CMK (cell line): ENCODE measurements around the gene CD248.

Experiments
- DNase-seq: peaks from one replicate; pipeline ENCODE4 v3.0.0-alpha.2; 2010; ENCODE audit warnings: low read depth

Gene CD248

GRCh38 chr11:66341502-66342126, 24.8 kb upstream of the CD248 start:
- DNase-seq, result no peak

DNA sequence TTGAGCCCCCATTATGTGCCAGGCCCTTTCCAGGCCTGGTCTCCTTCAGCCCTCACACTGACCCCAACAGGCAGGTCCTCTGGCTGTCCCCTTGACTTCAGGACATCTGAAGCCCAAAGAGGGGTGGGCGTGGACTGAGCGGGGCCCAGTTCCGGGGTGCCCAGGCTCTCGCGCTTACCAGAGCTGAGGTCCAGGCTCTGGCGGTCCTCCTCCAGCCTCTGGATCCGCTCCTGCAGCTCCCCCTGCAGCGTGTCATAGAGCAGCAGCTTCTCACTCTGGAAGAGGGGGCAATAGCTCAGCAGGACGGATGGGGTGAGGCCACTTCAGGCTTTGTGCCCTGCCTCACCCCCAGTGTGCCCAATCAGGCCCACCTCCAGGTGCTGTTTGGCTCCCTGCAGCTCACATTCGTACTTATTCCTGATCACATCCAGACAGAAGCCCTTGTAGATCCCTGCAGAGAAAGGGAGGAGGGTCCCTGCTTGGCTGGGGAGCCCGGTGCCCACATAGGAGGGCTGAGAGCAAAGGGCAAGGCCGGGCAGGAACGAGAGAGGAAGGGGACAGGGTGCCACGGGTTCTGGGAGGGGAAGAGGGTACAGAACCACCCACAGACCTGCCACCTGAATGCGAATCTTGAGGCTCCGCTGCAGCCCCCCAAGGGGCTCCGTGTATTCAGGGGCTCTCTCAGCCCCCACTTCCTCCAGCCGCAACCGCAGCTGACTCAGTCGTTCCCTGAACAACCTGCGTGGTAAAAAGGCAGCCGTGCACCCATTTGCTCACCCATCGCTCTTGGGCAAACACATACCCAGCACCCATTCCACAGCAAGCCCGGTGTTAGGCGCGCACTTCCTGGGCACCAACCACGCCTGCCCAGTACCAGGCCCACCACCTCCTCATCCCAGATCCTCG, 24.0 kb upstream of the CD248 start:
- DNase-seq, result no peak

DNA sequence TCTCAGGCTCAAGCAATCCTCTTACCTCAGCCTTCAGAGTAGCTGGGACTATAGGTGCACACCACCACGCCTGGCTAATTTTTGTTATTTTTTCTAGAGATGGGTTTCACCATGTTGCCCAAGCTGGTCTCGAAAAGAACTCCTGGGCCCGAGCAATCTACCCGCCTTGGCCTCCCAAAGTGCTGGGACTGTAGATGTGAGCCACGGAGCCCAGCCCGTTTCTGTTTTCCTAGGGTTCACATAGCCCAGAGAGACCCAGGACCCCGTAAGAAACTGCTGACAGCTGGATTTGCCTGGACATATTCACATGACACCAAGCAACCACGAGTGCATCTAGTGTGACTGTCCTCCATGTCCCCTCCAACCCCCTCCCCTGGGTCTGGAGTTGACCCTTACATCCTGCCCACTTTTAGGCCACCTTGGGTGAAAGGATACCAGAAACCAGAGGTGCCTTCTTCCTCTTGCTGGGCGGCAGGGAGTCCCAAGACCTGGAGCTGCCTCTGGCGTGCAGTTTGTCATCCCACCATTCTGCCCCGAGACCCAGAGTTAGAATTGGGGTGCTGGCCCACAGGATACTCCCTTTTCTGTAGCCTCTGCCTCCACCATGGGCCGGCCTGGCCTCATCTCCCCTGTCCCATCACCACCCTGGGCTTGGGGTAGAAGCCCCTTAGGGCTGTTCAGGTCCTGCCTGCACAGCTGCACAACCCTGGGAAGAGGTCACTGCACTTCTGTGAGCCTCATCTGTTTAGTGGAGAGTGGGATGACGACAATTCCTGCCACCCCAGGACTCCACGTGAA, 23.0 kb upstream of the CD248 start:
- no peak for DNase-seq

GRCh38 chr11:66339162-66339675, 22.4 kb upstream of the CD248 start:
- no peak for DNase-seq

DNA sequence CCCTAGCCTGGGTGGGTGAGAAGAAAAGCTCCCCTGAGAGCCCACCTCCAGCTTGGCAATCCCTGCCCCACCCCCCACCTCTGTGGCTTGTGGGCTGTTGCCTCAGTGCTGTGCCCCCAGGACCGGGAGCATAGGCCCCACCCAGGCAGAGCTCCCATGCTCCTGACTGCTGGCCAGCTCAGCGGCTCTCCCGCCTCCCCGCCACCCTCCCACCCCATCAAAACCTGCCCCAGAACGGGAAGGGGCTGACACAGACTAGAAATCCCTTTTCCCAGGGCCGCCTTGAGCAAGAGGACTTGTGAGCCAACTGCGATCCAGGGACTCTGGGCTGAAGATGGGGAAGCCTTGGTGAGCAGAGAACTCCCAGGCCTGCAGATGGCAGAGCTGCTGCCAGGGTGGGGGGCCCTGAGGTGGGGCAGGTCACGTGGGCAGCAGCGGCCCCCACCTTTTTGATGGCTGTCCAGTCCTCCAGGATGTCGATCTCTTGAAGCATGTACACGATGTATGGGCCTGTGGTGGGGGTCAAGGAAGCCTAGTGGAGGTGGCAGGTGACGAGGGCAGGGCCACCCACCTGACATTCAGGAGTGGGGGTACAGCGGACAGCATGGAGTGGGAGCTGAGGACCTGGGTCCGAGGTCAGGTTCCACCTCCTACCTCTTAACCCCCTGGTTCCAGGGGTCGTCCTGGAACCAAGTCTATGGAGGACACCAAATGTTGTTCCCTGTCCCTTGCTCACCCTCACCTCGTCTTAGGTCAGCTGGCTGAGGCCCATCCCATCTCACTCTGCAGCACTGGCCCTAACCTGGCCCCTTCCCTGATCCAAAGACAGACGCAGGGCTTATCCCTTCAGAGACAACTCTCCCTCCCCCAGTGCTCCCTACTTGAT, 21.7 kb upstream of the CD248 start:
- DNase-seq, result no peak

DNA sequence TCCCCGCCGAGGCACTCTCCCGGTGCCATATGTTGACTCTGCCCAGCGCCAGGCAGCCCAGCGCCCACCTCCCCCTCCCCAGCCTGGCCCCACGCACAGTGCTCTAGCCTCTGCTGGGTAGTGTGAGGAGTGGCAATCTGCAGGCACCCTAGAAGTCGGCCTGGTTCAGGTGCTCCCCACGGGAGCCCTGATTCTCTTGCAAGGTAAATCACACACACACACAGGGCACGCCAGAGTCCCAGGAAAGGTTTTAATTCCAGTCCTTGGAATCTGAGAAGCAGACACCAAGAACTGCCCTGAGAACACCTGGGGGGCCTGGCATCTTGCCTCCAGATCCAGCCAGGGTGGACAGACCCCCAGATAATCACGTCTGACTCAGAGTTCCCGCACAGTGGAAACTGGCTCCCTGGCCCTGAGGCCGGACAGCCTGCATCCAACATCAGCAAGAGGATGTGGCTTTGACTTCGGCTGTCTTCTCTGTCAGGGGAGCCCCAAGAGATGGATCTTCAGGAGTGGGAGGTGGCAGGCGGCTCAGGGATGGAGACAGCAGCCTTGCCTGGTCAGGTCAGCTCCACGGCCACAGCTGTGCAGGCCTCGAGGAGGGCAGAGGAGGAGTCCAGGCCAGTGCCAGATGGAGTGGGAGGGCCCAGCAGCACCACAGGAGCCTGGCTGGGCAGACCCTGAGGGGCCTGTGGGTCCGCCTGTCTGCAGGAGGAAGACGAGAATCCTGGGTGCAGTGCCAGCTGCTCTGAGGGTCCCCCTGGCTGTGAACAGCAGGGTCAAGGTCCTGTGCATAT, 20.5 kb upstream of the CD248 start:
- DNase-seq, result no peak

GRCh38 chr11:66336234-66337102, 19.6 kb upstream of the CD248 start, which contains the start of gene RIN1:
Gene RIN1, minus strand, starts transcription at chr11:66336434. Its CDS starts 32 bp downstream, at chr11:66336402.
- no peak for DNase-seq

GRCh38 chr11:66335531-66336233, 18.8 kb upstream of the CD248 start:
- DNase-seq, result no peak

DNA sequence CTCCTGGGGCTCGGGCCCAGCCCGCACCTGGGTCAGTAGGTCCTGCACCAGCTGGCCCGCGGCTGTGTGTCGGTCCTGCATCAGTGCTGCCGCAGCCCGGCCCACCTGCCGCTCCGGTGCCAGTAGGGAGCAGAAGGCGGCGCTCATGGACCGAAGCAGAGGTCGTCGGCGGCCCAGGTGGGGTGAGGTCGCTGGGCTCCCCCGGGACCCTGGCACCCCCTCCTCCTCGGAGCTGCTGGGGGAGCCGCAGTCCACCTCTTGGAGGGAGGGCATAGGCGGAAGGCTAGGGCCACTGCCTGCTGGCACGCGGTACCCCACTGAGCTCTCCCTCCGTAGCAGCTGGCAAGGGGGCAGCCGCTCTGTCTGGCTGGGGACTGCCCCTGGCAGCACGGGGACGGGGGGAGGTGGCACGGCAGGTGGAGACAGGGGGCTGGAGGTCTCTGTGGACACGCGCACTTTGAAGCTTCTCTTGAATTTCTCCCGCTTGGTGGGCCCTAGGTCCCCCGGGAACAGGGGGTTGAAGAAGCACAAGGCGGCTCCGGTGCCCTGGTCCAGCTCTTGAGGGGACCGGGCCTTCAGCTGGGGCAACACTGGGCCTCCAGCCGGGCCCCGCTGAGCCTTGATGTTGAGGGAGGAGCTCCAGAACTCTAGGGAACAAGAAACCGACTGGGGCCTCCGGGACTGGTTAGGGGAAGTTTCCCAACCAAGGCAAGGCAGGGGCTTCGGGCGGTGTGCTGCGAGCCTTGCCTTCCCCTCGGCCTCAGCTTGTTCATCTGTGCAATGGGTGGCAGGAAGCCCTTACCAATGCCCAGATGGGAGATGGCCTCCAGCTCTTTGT, 18.0 kb upstream of the CD248 start:
- no peak for DNase-seq

DNA sequence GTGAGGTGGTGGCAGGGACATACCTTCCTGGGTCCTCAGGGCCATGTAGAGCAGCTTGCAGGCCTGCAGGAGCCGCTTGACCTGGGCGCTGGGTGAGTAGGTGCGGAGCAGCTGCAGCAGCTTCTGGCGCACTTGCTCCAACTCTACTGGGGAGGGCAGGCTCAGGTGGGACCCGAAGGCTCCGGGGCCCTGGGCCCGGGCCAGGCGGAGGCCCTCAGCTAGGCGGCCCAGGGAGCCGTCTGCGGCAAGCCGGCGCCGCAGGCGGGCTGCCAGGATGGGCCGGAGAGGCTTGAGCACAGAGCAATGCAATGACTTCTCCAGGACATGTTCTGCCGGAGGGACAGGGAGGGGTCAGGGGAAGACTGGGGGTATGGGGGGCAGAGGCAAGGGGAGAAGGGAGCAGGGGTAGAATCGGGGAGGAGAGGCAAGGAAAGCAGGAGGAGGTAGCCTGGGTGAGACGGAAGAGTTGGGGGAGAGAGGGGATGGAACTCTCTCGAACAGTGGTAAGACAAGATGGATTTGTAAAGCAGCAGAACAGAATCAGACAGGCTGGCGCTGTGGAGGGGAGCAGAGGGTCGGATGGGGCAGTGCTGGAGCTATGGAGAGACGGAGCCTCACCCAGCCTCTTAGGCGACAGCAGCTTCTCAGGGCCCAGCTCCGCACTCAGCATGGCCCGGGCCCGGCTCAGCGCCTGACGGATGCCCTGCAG, 17.2 kb upstream of the CD248 start:
- no peak for DNase-seq

GRCh38 chr11:66333220-66333877, 16.5 kb upstream of the CD248 start:
- DNase-seq, result no peak

- DNase-seq, result no peak
Measured at GRCh38 chr11:66332371-66333219, 15.8 kb upstream of the CD248 start.

GRCh38 chr11:66331542-66332370, 14.9 kb upstream of the CD248 start:
- DNase-seq, result no peak

GRCh38 chr11:66330931-66331330, 14.1 kb upstream of the CD248 start:
- DNase-seq, result no peak

DNA sequence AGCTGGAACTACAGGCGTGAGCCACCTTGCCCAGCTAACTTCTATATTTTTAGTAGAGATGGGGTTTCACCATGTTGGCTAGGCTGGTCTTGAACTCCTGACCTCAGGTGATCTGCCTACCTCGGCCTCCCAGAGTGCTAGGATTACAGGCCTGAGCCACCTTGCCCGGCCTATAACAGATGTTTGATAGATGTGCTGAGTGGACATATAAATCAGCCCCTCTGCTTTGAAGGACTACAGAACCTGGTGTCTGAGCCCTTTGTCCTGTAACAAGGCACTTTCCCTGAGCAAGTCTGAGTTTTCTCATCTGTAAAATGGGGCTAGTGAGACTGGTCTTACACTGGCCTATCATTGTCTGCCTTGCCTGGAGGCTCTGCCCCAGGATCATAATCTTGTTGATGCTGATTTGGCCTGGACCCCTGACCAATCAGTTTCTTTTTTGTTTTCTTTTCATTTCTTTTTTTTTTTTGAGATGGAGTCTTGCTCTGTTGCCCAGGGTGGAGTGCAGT, 12.4 kb upstream of the CD248 start:
- no peak for DNase-seq
